Measurements from ENCODE around the gene ERICH2. TPM values are rescaled to one million over a fixed set of nuclear protein-coding genes. Genes with fewer than 3 reads are reported as not detected.

The ERICH2 gene
- total RNA-seq, 2 donors from 2014 or later = 9.6 to 18.3 TPM

DNA sequence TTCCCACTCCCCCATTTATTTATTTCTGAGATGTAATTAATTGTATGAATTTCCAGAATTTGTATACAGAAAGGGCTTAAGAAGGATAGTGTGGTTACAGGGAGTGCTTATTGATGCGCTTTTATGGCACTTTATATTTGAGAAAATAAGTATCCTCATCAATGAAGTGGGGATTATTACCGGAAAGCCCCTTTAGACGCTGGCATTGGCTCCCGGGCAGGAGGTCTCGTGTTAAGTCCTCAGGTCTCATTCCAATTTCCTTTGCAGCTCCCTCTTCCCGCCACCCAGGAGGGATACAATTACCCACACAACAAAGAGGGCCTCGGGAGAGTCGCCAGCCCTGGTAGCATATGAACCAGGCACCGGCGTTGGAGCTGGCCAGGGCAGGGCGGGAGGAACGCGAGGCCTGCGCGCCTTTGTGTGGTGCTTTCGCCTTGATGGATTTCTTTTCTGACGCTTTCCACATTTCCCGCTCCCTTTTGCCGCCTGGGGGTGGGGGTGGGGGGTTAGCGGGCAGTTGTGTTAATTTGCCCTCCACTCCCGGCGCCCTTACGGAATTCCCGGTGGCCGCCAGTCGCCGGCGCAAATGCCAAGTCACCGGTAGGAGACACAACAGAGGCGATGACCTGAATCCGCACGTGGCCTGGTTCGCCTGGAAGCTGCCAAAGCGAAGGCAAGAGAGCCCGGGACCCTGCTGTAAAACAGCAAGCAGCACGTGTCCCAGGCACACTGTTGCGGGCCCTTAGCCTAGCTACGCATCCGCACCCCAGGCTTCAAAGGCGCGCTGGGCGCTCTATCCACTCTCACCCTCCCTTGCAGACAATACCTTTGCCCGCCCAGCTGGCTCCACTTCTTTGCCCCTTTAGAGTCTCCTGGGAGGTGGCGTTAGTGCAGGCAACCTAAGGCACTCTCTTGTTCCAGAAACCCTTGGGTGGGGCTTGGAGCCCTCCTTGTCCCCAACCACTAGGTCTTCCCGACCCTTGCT, 49.8 kb downstream of the ERICH2 start:
- H3K9ac ChIP-seq (ENCODE audit: extremely low read depth, low read length, poor library complexity, severe bottlenecking) = no peak overlapping the region
- peaks cover 36% of the 10 kb centered on the region for H3K4me1 Mint-ChIP-seq
- peak; percentile 84 for DNase-seq
- H3K4me3 Mint-ChIP-seq = peak overlapping the region; percentile 70
- no peak overlapping the region for H3K27ac Mint-ChIP-seq
- no peak overlapping the region for H3K27ac ChIP-seq (ENCODE audit: low read depth, low read length)
- peaks cover 11% of the 10 kb centered on the region for H3K36me3 Mint-ChIP-seq (ENCODE audit: low read depth)
- no peaks in the 10 kb centered on the region for H3K9me3 Mint-ChIP-seq
- peaks cover 72% of the 10 kb centered on the region for H3K27me3 ChIP-seq (ENCODE audit: control insufficient read depth, insufficient read depth, low read length, poor library complexity, severe bottlenecking)
- H3K9me3 ChIP-seq (ENCODE audit: control insufficient read depth, low read length) = no peaks in the 10 kb centered on the region
- WGBS, 2 experiments (ENCODE audit: insufficient coverage in 1 of 2, insufficient read length in 1 of 2) = 75 to 82% methylated on average over 27 to 45 of the region's 45 CpGs
- no peaks in the 10 kb centered on the region for H3K36me3 ChIP-seq (ENCODE audit: control insufficient read depth, insufficient read depth, low read length)
- TF ChIP-seq, protein P1, sequence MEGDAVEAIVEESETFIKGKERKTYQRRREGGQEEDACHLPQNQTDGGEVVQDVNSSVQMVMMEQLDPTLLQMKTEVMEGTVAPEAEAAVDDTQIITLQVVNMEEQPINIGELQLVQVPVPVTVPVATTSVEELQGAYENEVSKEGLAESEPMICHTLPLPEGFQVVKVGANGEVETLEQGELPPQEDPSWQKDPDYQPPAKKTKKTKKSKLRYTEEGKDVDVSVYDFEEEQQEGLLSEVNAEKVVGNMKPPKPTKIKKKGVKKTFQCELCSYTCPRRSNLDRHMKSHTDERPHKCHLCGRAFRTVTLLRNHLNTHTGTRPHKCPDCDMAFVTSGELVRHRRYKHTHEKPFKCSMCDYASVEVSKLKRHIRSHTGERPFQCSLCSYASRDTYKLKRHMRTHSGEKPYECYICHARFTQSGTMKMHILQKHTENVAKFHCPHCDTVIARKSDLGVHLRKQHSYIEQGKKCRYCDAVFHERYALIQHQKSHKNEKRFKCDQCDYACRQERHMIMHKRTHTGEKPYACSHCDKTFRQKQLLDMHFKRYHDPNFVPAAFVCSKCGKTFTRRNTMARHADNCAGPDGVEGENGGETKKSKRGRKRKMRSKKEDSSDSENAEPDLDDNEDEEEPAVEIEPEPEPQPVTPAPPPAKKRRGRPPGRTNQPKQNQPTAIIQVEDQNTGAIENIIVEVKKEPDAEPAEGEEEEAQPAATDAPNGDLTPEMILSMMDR (conservative IDR thresholded peaks at IDR 0.05) = peak; percentile 41
- peaks cover 93% of the 10 kb centered on the region for H3K27me3 Mint-ChIP-seq (ENCODE audit: insufficient read depth)
- H3K4me1 ChIP-seq (ENCODE audit: control insufficient read depth, insufficient read depth, low read length) = peaks cover 4% of the 10 kb centered on the region
- no peak overlapping the region for H3K4me3 ChIP-seq (ENCODE audit: low read length)

DNA sequence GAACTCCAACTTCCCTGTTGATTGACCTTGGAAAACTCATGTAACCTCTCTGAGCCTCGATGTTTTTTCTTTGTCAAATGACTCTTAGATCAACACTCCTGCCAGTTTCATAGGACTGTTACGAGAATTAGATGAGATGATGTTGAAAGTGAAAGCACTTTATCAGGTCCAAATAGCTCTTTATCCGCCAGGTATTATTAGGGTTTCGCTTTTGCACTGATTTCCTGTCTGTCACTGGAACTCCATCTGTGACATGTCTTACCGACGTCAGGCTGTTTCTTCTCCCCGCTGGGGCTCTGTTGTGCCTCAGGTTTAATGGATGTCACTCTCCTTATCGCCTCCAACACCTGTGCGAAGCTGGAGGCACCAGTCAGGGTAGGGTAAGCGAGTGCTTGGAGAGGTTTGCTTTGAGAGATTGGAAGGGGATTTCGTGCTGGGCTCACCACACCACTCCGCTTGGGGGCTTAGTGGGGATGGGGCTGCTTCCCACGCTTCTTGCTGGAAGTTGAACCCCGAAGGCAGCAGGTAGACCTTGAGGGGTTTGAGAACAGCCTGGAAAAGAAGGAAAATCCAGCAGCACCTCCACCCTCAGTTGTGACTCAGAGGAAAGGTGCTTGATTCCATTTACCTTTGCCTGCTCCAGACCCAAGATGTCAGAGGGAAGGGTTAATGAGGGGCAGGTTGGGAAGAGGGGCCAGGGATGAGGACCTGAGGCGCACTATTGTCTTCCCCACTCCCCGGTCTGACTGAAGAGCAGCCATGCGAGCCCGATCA, 50.8 kb downstream of the ERICH2 start:
- H3K27ac ChIP-seq (ENCODE audit: low read depth, low read length) = no peak overlapping the region
- Mint-ChIP-seq H3K9me3 (no peaks in the 10 kb centered on the region), H3K27ac (no peak overlapping the region), H3K36me3 (ENCODE audit: low read depth) (peaks cover 11% of the 10 kb centered on the region), H3K4me1 (peaks cover 30% of the 10 kb centered on the region), H3K4me3 (peak overlapping the region; percentile 53), H3K27me3 (ENCODE audit: insufficient read depth) (peaks cover 91% of the 10 kb centered on the region)
- no peaks in the 10 kb centered on the region for H3K9me3 ChIP-seq (ENCODE audit: control insufficient read depth, low read length)
- no peak overlapping the region for H3K4me3 ChIP-seq (ENCODE audit: low read length)
- TF ChIP-seq, protein P1 (conservative IDR thresholded peaks at IDR 0.05) = no peak
- H3K27me3 ChIP-seq (ENCODE audit: control insufficient read depth, insufficient read depth, low read length, poor library complexity, severe bottlenecking) = peaks cover 65% of the 10 kb centered on the region
- no peak overlapping the region for H3K9ac ChIP-seq (ENCODE audit: extremely low read depth, low read length, poor library complexity, severe bottlenecking)
- peak; percentile 67 for DNase-seq
- H3K36me3 ChIP-seq (ENCODE audit: control insufficient read depth, insufficient read depth, low read length) = no peaks in the 10 kb centered on the region
- WGBS, 2 experiments (ENCODE audit: insufficient coverage in 1 of 2, insufficient read length in 1 of 2) = 76 to 91% methylated on average over 12 to 18 of the region's 18 CpGs
- no peaks in the 10 kb centered on the region for H3K4me1 ChIP-seq (ENCODE audit: control insufficient read depth, insufficient read depth, low read length)

DNA sequence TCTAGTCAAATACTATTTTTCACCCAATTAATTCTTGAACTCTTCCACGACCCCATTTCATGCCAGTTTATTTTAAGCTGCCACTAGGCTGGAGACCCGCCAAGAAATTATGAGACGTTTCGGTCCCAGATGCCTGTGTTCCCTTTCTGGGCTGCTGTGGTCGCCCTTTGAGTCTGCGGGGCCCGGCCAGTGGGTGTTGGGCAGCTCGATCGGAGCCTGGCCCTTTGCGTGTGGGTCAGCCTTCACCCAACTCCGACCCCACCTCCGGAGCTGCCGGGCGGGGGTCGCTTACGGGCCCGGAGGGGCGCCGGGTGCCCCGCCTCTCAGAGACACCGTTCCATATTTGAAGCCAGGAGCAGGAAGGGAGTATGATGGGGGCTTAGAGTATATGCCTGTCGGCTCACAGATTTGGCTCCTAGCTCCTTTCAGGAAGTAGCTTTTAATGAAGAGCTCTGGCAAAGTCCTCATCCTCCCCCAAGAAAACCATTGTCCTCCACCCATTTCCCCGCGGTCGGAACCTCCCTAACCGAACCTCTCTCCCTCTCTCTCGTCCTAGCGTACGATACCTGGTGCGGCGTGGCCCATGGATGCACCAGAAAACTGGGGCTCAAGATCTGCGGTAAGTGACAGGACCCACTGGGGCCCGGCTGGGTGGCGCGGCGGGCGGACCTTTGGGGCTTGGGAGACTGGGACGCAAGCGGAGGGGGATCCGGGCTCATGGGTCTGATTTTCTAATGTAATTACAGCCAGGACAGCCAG, 51.5 kb downstream of the ERICH2 start:
- H3K4me1 Mint-ChIP-seq = peaks cover 30% of the 10 kb centered on the region
- H3K9me3 Mint-ChIP-seq = no peaks in the 10 kb centered on the region
- DNase-seq = no peak
- H3K4me1 ChIP-seq (ENCODE audit: control insufficient read depth, insufficient read depth, low read length) = no peaks in the 10 kb centered on the region
- H3K36me3 Mint-ChIP-seq (ENCODE audit: low read depth) = peaks cover 11% of the 10 kb centered on the region
- H3K27me3 ChIP-seq (ENCODE audit: control insufficient read depth, insufficient read depth, low read length, poor library complexity, severe bottlenecking) = peaks cover 59% of the 10 kb centered on the region
- no peak overlapping the region for H3K27ac ChIP-seq (ENCODE audit: low read depth, low read length)
- TF ChIP-seq, protein P1 (conservative IDR thresholded peaks at IDR 0.05) = no peak
- no peak overlapping the region for H3K4me3 ChIP-seq (ENCODE audit: low read length)
- H3K9me3 ChIP-seq (ENCODE audit: control insufficient read depth, low read length) = no peaks in the 10 kb centered on the region
- no peak overlapping the region for H3K27ac Mint-ChIP-seq
- H3K9ac ChIP-seq (ENCODE audit: extremely low read depth, low read length, poor library complexity, severe bottlenecking) = no peak overlapping the region
- H3K27me3 Mint-ChIP-seq (ENCODE audit: insufficient read depth) = peaks cover 89% of the 10 kb centered on the region
- H3K4me3 Mint-ChIP-seq = peak overlapping the region; percentile 53
- no peaks in the 10 kb centered on the region for H3K36me3 ChIP-seq (ENCODE audit: control insufficient read depth, insufficient read depth, low read length)
- 76 to 90% methylated on average over 16 to 40 of the region's 40 CpGs for WGBS, 2 experiments (ENCODE audit: insufficient coverage in 1 of 2, insufficient read length in 1 of 2)

Measured in endodermal cell (in vitro differentiated cells).